A172 (cell line): ENCODE data around the gene MBD5. TPM values are rescaled to one million over a fixed set of nuclear protein-coding genes. Genes with fewer than 3 reads are reported as not detected.

Source experiments
- DNase-seq: peaks from one replicate; pipeline ENCODE4 v3.0.0-alpha.2; 2015; ENCODE audit warnings: low spot score
- total RNA-seq: library from RNA; depleted of rRNA; stranded (reverse); fragments of >200 nt; shearing (Covaris generic); gene quantifications from 2 replicates; pipeline ENCODE4 v1.2.3, GENCODE V29; 2014

The MBD5 gene
- total RNA-seq, 1 experiment from 2014 or later, result 11.3 TPM

- no peak for DNase-seq
Measured at GRCh38 chr2:148110184-148110583, 89.3 kb downstream of the MBD5 start.

- no peak for DNase-seq
Measured at GRCh38 chr2:148122788-148123187, 101.9 kb downstream of the MBD5 start.

DNA sequence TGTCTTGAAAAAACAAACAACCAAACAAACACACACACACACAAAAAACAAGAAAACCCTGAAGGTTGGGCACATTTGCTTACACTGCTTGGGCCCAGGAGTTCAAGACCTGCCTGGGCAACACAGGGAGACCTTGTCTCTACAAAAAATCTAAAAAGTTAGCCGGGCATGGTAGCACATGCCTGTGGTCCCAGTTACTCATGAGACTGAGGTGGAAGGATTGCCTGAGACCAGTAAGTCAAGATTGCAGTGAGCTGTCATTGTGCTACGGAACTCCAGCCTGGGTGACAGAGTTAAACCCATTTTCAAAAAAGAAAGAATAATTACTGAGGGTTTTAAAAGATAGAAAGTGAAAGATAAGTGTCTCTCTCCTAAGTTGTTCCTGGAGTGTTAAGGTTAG lies 103.4 kb downstream of the MBD5 start:
- no peak for DNase-seq

DNA sequence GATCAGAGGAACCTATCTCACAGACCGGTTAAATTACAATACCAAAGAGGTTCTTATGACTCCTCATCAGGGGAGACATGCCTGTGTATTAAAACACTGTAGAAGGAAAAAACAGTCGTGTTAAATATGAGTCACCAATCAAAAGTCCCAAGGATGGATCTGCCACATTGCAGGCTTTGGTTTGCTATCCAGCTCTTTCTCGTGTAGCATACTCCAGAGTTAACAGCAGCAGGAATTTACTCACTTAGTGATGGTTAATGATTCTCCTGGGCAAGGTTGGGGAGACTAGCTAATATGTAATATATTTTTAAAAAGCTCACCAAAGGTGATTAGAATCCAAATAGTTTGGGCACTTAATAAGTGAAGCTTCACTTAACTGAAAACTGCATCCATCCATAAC lies 109.7 kb downstream of the MBD5 start:
- DNase-seq, result peak; percentile 10

DNA sequence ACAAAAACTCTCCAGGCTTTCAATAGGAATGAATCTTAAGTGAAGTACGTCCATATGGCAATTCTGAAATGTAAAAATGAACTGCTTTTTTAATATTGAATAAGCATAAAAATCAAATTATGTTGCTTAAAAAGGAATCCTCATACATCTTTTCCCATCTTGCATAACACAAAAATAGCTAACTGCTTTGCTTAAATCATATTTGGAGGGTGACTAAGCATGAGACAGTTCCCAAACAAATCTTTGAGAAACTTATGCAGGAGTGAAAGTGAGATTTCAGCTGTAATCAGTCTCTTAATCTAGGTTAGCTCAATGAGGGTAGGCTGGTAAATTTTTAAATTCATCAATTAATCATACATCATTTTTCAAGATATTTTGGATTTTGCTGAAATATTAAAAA lies 111.5 kb downstream of the MBD5 start:
- DNase-seq, result peak; percentile 10

GRCh38 chr2:148135705-148136104 lies 114.8 kb downstream of the MBD5 start:
- no peak for DNase-seq

- no peak for DNase-seq
Measured at GRCh38 chr2:148136441-148136840, 115.5 kb downstream of the MBD5 start.

- DNase-seq, result no peak
Measured at GRCh38 chr2:148161909-148162435, 141.1 kb downstream of the MBD5 start.

- DNase-seq, result no peak
Measured at GRCh38 chr2:148162871-148163270, 142.0 kb downstream of the MBD5 start.

GRCh38 chr2:148165975-148166374 lies 145.1 kb downstream of the MBD5 start:
- no peak for DNase-seq

DNA sequence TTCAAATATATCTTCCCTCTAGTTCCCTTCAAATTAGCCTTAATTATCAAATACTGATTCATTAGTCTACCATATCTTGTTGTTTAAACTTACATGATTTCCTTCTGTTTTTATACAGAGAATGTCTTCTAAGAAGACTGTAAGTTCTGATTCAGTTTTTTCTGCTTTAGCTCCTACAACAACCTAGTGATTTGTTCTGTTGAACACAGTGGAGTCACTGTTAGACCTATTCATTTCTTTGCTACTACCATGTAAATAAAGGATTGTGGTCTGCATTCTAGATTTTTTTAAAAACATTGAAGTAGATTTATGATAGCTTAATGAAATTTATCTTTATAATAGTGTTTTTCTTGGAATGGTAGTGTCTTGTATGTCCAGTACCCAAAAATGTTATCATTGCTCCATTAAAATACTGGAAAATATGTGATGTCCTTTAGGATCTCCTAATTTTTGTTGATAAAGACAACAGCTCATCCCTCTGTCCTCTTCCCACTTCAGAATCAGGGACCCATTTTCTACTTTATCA lies 146.4 kb downstream of the MBD5 start:
- DNase-seq, result no peak

GRCh38 chr2:148167855-148168254 lies 147.0 kb downstream of the MBD5 start:
- DNase-seq, result no peak

- DNase-seq, result no peak
Measured at GRCh38 chr2:148172131-148172753, 151.4 kb downstream of the MBD5 start.

GRCh38 chr2:148173168-148173567 lies 152.3 kb downstream of the MBD5 start:
- no peak for DNase-seq

DNA sequence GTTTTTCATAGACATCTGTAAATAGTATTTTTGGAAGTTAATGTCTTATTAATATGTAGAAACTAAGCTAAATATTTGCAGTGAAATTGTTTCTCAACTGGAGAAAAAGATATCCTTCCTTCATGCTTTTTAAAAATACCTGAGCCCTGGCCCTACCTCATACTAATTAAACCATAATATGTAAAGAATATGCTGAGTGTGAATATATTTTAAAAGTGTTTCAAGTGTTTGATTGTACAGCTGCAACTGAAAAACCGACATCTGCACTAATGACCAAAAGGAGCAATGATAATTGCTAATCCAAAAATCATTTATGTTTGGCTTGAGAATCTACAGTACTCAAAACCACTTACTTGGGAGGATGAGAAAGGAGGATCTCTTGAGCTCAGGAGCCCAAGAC lies 156.7 kb downstream of the MBD5 start:
- DNase-seq, result no peak

DNA sequence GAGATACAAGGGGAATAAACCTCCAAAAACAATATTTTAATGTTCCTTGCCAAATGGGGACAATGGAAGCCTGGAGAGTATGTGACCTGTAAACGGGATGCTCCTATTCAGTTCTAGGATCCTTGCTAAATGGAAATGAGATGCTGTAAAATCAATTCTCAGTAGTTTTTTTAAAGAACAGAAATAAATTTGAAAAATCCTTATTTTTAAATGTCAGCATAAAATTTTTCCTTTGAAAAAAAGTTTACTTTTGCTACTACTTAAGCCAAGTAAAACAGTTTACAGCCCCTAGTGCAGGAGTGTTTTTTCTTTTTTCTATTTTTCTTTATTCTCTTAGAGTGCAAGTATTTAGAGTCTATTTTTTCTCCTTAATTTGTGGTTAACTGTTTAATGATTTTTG lies 158.8 kb downstream of the MBD5 start:
- no peak for DNase-seq

DNA sequence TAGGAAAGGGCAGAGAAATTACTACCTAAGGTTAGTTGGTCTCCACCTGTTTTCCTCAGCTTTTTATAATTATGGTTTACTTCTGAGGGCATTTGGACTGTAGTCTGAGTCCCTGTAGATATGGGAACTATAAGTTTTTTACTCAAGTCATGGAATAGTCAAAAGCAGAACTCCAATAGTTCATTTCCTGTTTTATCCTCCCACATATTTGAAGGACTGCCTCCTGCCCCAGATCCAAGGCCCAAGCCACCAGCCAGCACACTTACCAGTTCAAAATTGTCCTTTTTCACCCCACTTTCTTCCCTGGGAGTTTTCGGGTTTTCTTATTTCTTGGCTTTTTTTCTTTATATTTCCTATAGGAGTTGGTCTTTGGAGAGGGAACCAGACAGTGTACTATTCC lies 164.1 kb downstream of the MBD5 start:
- DNase-seq, result no peak

DNA sequence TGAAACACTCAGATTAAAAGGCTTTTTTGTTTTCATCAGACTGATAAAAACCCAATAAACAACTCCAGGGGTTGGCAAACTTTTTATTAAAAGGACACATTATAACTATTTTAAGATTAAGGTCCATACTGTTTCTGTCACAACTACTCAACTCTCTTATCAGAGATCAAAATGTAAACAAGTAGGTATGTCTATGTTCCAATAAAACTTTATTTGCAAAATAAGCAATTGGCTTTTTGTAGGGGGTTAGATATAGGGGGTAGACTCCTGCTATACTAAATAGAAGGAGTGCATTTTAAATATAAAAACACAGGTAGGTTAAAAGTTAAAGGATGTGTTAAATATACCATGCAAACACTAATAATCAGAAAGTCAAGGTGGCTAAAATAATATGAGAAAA lies 174.0 kb downstream of the MBD5 start:
- no peak for DNase-seq

DNA sequence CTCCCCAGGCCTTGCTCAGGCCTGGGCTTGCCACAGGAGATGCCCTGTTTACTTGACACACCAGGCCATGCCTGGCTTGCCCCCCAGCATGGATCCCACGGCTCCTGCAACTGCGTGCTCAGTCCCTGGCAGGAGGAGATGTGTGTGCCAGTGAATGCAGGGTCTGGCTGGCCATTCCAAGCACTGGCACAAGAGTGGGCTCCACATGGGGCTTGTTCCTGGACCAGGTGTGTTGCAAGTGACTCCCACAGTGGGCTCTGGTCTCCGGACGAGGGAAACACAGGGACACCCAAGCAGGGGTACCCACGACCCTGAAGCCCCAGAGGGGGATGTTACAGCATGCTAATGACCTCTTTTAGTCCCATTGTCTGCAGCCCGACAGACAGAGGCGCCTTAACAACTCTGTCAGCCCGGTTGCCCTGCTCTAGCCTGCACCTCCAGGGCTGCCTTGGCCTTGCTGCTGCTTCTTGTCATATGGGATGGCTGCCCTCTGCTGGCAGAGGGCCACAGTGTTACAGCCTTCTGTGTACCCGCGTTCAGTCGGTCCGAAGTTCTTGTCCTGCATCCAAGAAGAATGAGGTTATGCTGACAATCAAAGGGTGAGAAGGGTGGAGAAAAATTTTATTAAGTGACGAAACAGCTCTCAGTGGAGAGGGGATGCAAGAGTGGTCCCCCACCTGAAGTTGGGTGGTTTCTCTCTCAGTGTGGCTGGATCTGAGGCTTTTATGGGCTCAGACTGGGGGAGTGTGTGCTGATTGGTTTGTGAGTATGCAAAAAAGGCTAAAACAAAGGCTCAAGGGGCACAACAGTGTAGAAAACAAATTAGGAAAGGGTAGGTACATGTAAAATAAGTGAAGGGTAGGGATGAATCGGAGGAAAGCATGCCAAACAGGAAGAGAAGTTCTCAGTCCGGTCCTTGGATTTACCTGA lies 180.4 kb downstream of the MBD5 start:
- DNase-seq, result no peak

DNA sequence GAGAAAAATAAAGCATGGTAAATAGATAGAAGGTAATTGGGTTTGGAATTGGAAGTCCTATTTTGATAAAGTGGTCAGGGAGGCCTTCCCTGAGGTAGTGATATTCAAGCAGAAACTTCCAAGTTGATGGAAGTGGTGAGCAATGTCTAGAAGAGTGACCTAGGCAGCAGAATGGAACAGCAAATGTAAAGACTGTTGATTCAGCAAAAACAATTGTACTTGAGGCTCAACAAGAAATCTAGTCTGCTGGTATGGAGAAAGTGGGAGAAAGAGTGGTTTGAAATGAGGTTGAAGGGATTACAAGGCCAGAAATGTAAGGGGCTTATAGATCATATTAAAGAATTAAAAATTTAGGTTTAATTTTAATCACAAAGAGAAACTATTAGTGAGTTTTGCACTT lies 181.3 kb downstream of the MBD5 start:
- DNase-seq, result no peak

DNA sequence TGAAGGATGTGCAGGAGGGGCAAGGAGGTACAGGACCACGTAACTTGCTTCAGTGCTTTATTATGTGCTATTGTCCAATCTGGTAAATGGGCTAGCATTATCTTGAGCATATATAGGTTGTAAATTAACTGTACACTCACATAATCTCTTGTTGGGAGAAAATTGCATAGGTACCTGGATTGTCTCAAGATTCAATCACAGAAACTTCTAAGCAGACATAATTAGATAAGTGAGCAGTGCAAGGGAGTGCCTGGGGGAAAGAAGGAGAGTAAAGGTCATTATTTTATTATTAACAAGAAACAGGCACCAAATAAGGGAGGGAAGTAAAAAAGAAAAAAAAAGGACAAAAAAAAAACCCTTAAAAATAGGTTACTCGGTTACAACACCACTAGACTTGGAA lies 186.2 kb downstream of the MBD5 start:
- no peak for DNase-seq

GRCh38 chr2:148209603-148210002 lies 188.7 kb downstream of the MBD5 start:
- DNase-seq, result peak; percentile 24
